Uterus (tissue), 4 donors: ENCODE measurements around the gene SP110. TPM values are rescaled to one million over a fixed set of nuclear protein-coding genes. Genes with fewer than 3 reads are reported as not detected.
A peak's percentile ranks its signal among the peaks of the same experiment; 100 is the strongest.

ENCODE experiments used
- DNase-seq, 2 donors: peaks; one replicate each; pipeline ENCODE4 v3.0.0-alpha.2; 2019 to 2020
- H3K27ac ChIP-seq, 2 donors: fragments of 200-600 bp; sonication (generic); 1 replicate in 1 of 2; 2 replicates in 1 of 2; pipeline ENCODE4 v1.5.1; 2016 to 2018
- H3K27me3 ChIP-seq, 2 donors: fragments of 200-600 bp; sonication (generic); one replicate each; pipeline ENCODE4 v1.5.1; 2018 to 2019; ENCODE audit warnings: control low read depth in 1 of 2
- H3K36me3 ChIP-seq, 2 donors: fragments of 200-600 bp; sonication (generic); one replicate each; pipeline ENCODE4 v1.5.1; 2019; ENCODE audit warnings: control low read depth in 1 of 2
- H3K4me1 ChIP-seq, 2 donors: fragments of 200-600 bp; sonication (generic); one replicate each; pipeline ENCODE4 v1.5.1; 2018 to 2019; ENCODE audit warnings: control low read depth in 1 of 2
- H3K4me3 ChIP-seq, 2 donors: fragments of 200-600 bp; sonication (generic); 1 replicate in 1 of 2; 2 replicates in 1 of 2; pipeline ENCODE4 v1.5.1; 2018 to 2019; ENCODE audit warnings: mild to moderate bottlenecking in 1 of 2
- H3K9me3 ChIP-seq, 2 donors: fragments of 200-600 bp; sonication (generic); one replicate each; pipeline ENCODE4 v1.5.1; 2019; ENCODE audit warnings: control low read depth in 1 of 2
- POLR2A ChIP-seq, 2 donors: fragments of 450-650 bp; IDR thresholded peaks; one replicate each; pipeline ENCODE4 v1.6.1; 2016; ENCODE audit warnings: antibody characterized with exemption in 2 of 2, mild to moderate bottlenecking in 1 of 2, moderate library complexity in 1 of 2
- intact Hi-C: fragments of 100-400 bp; cut with DNase I; formaldehyde crosslinking; loops from one replicate; pipeline ENCODE4 v1.15.1; 2023; ENCODE audit warnings: low total_unique reads
- total RNA-seq, 4 donors: library from RNA; depleted of rRNA in 3 of 4; stranded (reverse); fragments of >200 nt in 3 of 4; gene quantifications; one replicate each; pipeline versions ENCODE4 v1.1.0 to v1.2.4, GENCODE V29; 2014 to 2023
- TF ChIP-seq, protein P1 (sequence below), 4 experiments: fragments of 200-600 bp in 2 of 4; fragments of 450-650 bp in 2 of 4; sonication (generic) in 2 of 4; IDR thresholded peaks; one replicate each; pipeline ENCODE4 v1.5.1; 2016 to 2019; ENCODE audit warnings: antibody characterized with exemption in 4 of 4, mild to moderate bottlenecking in 2 of 4, moderate library complexity in 1 of 4
- donor health status: DM: yes; HTN: yes; CAD: no.

Gene SP110
- total RNA-seq, 4 donors from 2014 or later, result 10.5 to 77.9 (median 23.8) TPM

DNA sequence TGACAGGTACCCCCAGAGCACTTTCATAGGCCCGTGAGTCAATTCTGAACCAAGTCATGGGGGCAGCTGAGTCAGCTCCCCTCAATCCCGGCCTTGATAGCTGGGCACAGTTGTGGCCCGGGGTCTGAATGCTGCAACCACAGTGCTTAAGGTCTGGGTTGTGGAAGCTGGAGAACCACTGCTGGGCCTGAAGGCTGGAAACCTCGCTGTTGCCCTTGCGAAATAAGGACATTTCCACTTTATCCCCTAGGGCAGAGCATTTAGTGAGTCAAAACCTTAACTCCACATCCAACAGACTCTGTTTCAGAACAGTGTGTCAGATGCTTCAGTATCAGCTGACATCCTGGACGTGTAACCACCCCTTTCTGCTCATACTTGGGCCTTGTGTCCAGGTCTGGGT is 58.6 kb downstream of the SP110 start:
- Histone ChIP-seq H3K4me1 (no peaks in the 10 kb centered on the region), H3K27me3 (no peaks in the 10 kb centered on the region), H3K36me3 (no peaks in the 10 kb centered on the region), H3K4me3 (no peak overlapping the region), H3K9me3 (no peaks in the 10 kb centered on the region), H3K27ac (no peak overlapping the region)
- TF ChIP-seq POLR2A (IDR thresholded peaks at IDR 0.05), result no peak
- TF ChIP-seq, protein P1, sequence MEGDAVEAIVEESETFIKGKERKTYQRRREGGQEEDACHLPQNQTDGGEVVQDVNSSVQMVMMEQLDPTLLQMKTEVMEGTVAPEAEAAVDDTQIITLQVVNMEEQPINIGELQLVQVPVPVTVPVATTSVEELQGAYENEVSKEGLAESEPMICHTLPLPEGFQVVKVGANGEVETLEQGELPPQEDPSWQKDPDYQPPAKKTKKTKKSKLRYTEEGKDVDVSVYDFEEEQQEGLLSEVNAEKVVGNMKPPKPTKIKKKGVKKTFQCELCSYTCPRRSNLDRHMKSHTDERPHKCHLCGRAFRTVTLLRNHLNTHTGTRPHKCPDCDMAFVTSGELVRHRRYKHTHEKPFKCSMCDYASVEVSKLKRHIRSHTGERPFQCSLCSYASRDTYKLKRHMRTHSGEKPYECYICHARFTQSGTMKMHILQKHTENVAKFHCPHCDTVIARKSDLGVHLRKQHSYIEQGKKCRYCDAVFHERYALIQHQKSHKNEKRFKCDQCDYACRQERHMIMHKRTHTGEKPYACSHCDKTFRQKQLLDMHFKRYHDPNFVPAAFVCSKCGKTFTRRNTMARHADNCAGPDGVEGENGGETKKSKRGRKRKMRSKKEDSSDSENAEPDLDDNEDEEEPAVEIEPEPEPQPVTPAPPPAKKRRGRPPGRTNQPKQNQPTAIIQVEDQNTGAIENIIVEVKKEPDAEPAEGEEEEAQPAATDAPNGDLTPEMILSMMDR (IDR thresholded peaks at IDR 0.05), result no peak
- intact Hi-C loops, result no loop called here
- DNase-seq, result no peak

- Histone ChIP-seq H3K4me3 (no peak overlapping the region), H3K4me1 (no peaks in the 10 kb centered on the region), H3K36me3 (no peaks in the 10 kb centered on the region), H3K9me3 (no peaks in the 10 kb centered on the region), H3K27me3 (no peaks in the 10 kb centered on the region), H3K27ac (no peak overlapping the region)
- peak in 1 of 2 donors; percentile 25 for DNase-seq
- TF ChIP-seq, protein P1 (IDR thresholded peaks at IDR 0.05), result peak; percentile 51 to 77 (median 62)
- TF ChIP-seq POLR2A (IDR thresholded peaks at IDR 0.05), result no peak
- intact Hi-C loops, result no loop called here
Observed at GRCh38 chr2:230160112-230160660, 59.6 kb downstream of the SP110 start.

- no peak overlapping the region for H3K4me3 ChIP-seq
- H3K27ac ChIP-seq, result no peak overlapping the region
- no peaks in the 10 kb centered on the region for H3K4me1 ChIP-seq
- H3K9me3 ChIP-seq, result no peaks in the 10 kb centered on the region
- TF ChIP-seq POLR2A (IDR thresholded peaks at IDR 0.05), result no peak
- TF ChIP-seq, protein P1 (IDR thresholded peaks at IDR 0.05), result no peak
- no peak for DNase-seq
- intact Hi-C loops, result no loop called here
- H3K27me3 ChIP-seq, result no peaks in the 10 kb centered on the region
- H3K36me3 ChIP-seq, result no peaks in the 10 kb centered on the region
Observed at GRCh38 chr2:230158468-230158867, 61.3 kb downstream of the SP110 start.

- Histone ChIP-seq H3K36me3 (no peaks in the 10 kb centered on the region), H3K27ac (no peak overlapping the region), H3K27me3 (no peaks in the 10 kb centered on the region), H3K4me1 (no peaks in the 10 kb centered on the region), H3K9me3 (no peaks in the 10 kb centered on the region), H3K4me3 (no peak overlapping the region)
- TF ChIP-seq, protein P1 (IDR thresholded peaks at IDR 0.05), result no peak
- no peak for TF ChIP-seq POLR2A (IDR thresholded peaks at IDR 0.05)
- intact Hi-C loops, result no loop called here
- DNase-seq, result no peak
Observed at GRCh38 chr2:230156782-230157699, 62.7 kb downstream of the SP110 start.

GRCh38 chr2:230155359-230155758 is 64.4 kb downstream of the SP110 start:
- TF ChIP-seq, protein P1 (IDR thresholded peaks at IDR 0.05), result no peak
- TF ChIP-seq POLR2A (IDR thresholded peaks at IDR 0.05), result no peak
- intact Hi-C loops, result no loop called here
- H3K4me1 ChIP-seq, result no peaks in the 10 kb centered on the region
- H3K27ac ChIP-seq, result no peak overlapping the region
- H3K9me3 ChIP-seq, result no peaks in the 10 kb centered on the region
- no peak overlapping the region for H3K4me3 ChIP-seq
- no peaks in the 10 kb centered on the region for H3K36me3 ChIP-seq
- no peak for DNase-seq
- no peaks in the 10 kb centered on the region for H3K27me3 ChIP-seq
